H9 (cell line): ENCODE measurements around the gene CDH13. TPM values are rescaled to one million over a fixed set of nuclear protein-coding genes. Genes with fewer than 3 reads are reported as not detected.

Experiments used
- DNase-seq: peaks from one replicate; pipeline ENCODE4 v3.0.0-alpha.2; 2017
- H2AFZ ChIP-seq: one replicate; pipeline ENCODE4 v1.6.1; 2013; ENCODE audit warnings: mild to moderate bottlenecking, low read length, control low read depth, moderate library complexity
- H2AK5ac ChIP-seq: 2 replicates; pipeline ENCODE4 v1.6.1; 2013; ENCODE audit warnings: low read length, control low read depth, mixed read lengths; ENCODE audit not compliant: insufficient read length
- H2BK120ac ChIP-seq: one replicate; pipeline ENCODE4 v1.6.1; 2013; ENCODE audit warnings: low read depth, mild to moderate bottlenecking, low read length, control low read depth, inconsistent platforms; ENCODE audit not compliant: poor library complexity, severe bottlenecking
- H2BK12ac ChIP-seq: 2 replicates; pipeline ENCODE4 v1.6.1; 2013; ENCODE audit warnings: low read length, control low read depth, mixed read lengths, low read depth; ENCODE audit not compliant: insufficient read length
- H2BK15ac ChIP-seq: 2 replicates; pipeline ENCODE4 v1.6.1; 2013; ENCODE audit warnings: low read depth, low read length, control low read depth
- H2BK20ac ChIP-seq: one replicate; pipeline ENCODE4 v1.6.1; 2013; ENCODE audit warnings: low read depth, mild to moderate bottlenecking, low read length, control low read depth, inconsistent platforms; ENCODE audit not compliant: poor library complexity, severe bottlenecking
- H2BK5ac ChIP-seq: 2 replicates; pipeline ENCODE4 v1.6.1; 2013; ENCODE audit warnings: low read length, control low read depth, mixed read lengths; ENCODE audit not compliant: insufficient read length
- H3K14ac ChIP-seq: 2 replicates; pipeline ENCODE4 v1.6.1; 2013; ENCODE audit warnings: low read length, control low read depth; ENCODE audit not compliant: insufficient read depth
- H3K18ac ChIP-seq: 2 replicates; pipeline ENCODE4 v1.6.1; 2013; ENCODE audit warnings: low read depth, mild to moderate bottlenecking, mixed read lengths, low read length, control low read depth; ENCODE audit not compliant: insufficient read length
- H3K23ac ChIP-seq: 2 replicates; pipeline ENCODE4 v1.6.1; 2013; ENCODE audit warnings: low read length, control low read depth, mixed read lengths, low read depth; ENCODE audit not compliant: insufficient read length
- H3K23me2 ChIP-seq: 2 replicates; pipeline ENCODE4 v1.6.1; 2013; ENCODE audit warnings: low read depth, mild to moderate bottlenecking, mixed read lengths, low read length, control low read depth; ENCODE audit not compliant: insufficient read length, poor library complexity, severe bottlenecking
- H3K27ac ChIP-seq: 2 replicates; pipeline ENCODE4 v1.5.1; 2013; ENCODE audit warnings: low read length, control low read depth, mixed read lengths, low read depth; ENCODE audit not compliant: insufficient read length
- H3K27me3 ChIP-seq: 2 replicates; pipeline ENCODE4 v1.6.1; 2013; ENCODE audit warnings: low read length, control low read depth, inconsistent platforms; ENCODE audit not compliant: insufficient read depth
- H3K4ac ChIP-seq: 2 replicates; pipeline ENCODE4 v1.6.1; 2013; ENCODE audit warnings: low read depth, mild to moderate bottlenecking, control low read depth, inconsistent platforms, low read length, moderate library complexity
- H3K4me1 ChIP-seq: 2 replicates; pipeline ENCODE4 v1.6.1; 2013; ENCODE audit warnings: low read length, control low read depth, inconsistent platforms; ENCODE audit not compliant: insufficient read depth
- H3K4me2 ChIP-seq: 2 replicates; pipeline ENCODE4 v1.6.1; 2013; ENCODE audit warnings: low read length, control low read depth, mixed read lengths; ENCODE audit not compliant: insufficient read length, insufficient read depth
- H3K56ac ChIP-seq: 2 replicates; pipeline ENCODE4 v1.6.1; 2013; ENCODE audit warnings: low read depth, mild to moderate bottlenecking, mixed read lengths, low read length, control low read depth; ENCODE audit not compliant: insufficient read length
- H3K79me1 ChIP-seq: 2 replicates; pipeline ENCODE4 v1.6.1; 2013; ENCODE audit warnings: low read depth, mild to moderate bottlenecking, moderate library complexity, low read length, control low read depth, inconsistent platforms; ENCODE audit not compliant: insufficient read depth, poor library complexity, severe bottlenecking
- H3K79me2 ChIP-seq: 2 replicates; pipeline ENCODE4 v1.6.1; 2013; ENCODE audit warnings: low read length, control low read depth, inconsistent platforms; ENCODE audit not compliant: insufficient read depth
- H3K9ac ChIP-seq: 2 replicates; pipeline ENCODE4 v1.6.1; 2013; ENCODE audit warnings: low read length, control low read depth, mixed read lengths; ENCODE audit not compliant: insufficient read length; ENCODE audit errors: extremely low read depth
- H3K9me3 ChIP-seq: one replicate; pipeline ENCODE4 v1.6.1; 2013; ENCODE audit warnings: low read depth, low read length, inconsistent platforms; ENCODE audit not compliant: control insufficient read depth
- H3T11ph ChIP-seq: one replicate; pipeline ENCODE4 v1.6.1; 2013; ENCODE audit warnings: mild to moderate bottlenecking, low read length, control low read depth, inconsistent platforms
- H4K20me1 ChIP-seq: one replicate; pipeline ENCODE4 v1.6.1; 2013; ENCODE audit not compliant: control insufficient read depth, insufficient read length, insufficient read depth
- H4K5ac ChIP-seq: 2 replicates; pipeline ENCODE4 v1.6.1; 2013; ENCODE audit warnings: low read depth, mild to moderate bottlenecking, mixed read lengths, low read length, control low read depth; ENCODE audit not compliant: insufficient read length
- H4K8ac ChIP-seq: replicated peaks from 2 replicates; pipeline ENCODE4 v1.6.1; 2013; ENCODE audit warnings: low read length, control low read depth, mixed read lengths, low read depth; ENCODE audit not compliant: insufficient read length
- H4K91ac ChIP-seq: 2 replicates; pipeline ENCODE4 v1.6.1; 2013; ENCODE audit warnings: low read depth, mild to moderate bottlenecking, moderate library complexity, mixed read lengths, low read length, control low read depth; ENCODE audit not compliant: insufficient read length
- H3K27ac Mint-ChIP-seq, 3 experiments: 2 replicates in 2 of 3; 3 replicates in 1 of 3; pipeline ENCODE4 v1.8.0; 2020 to 2021; ENCODE audit warnings: mixed read lengths in 3 of 3, mild to moderate bottlenecking in 1 of 3, moderate library complexity in 1 of 3
- H3K27me3 Mint-ChIP-seq: 2 replicates; pipeline ENCODE4 v1.8.0; 2021; ENCODE audit warnings: low read depth, mild to moderate bottlenecking, moderate library complexity, mixed read lengths
- H3K36me3 Mint-ChIP-seq, 3 experiments: 2 replicates in 2 of 3; 3 replicates in 1 of 3; pipeline ENCODE4 v1.8.0; 2020 to 2021; ENCODE audit warnings: low read depth in 3 of 3, mixed read lengths in 3 of 3; ENCODE audit not compliant: insufficient read depth in 1 of 3
- H3K4me1 Mint-ChIP-seq, 2 experiments: 2 replicates each; pipeline ENCODE4 v1.8.0; 2020; ENCODE audit warnings: mixed read lengths in 2 of 2
- H3K4me3 Mint-ChIP-seq, 2 experiments: 2 replicates in 1 of 2; 3 replicates in 1 of 2; pipeline ENCODE4 v1.8.0; 2020 to 2021; ENCODE audit warnings: mild to moderate bottlenecking in 2 of 2, mixed read lengths in 2 of 2, moderate library complexity in 1 of 2
- H3K9me3 Mint-ChIP-seq, 2 experiments: 2 replicates in 1 of 2; 3 replicates in 1 of 2; pipeline ENCODE4 v1.8.0; 2020; ENCODE audit warnings: mild to moderate bottlenecking in 2 of 2, mixed read lengths in 2 of 2, moderate library complexity in 1 of 2
- WGBS: extraction: QIAGEN DNeasy Blood & Tissue Kit; methylation state at CpG from one replicate; pipeline ENCODE4 v1.1.7; 2013; ENCODE audit warnings: missing lambda C conversion rate, low lambda C conversion rate, mixed read lengths; ENCODE audit not compliant: insufficient read length; ENCODE audit errors: extremely low coverage; 5-methylcytosine and 5-hydroxymethylcytosine counted together
- total RNA-seq: library from RNA; stranded (reverse); gene quantifications from 2 replicates; pipeline ENCODE4 v1.2.1, GENCODE V29; 2021
- TF ChIP-seq, protein P1 (sequence below): fragments of 200-600 bp; sonication (generic); conservative IDR thresholded peaks from 3 replicates; pipeline ENCODE4 v1.8.0; 2021; ENCODE audit warnings: antibody characterized with exemption, mild to moderate bottlenecking

Gene CDH13
- total RNA-seq, 1 experiment from 2014 or later = 1.5 TPM

- Histone ChIP-seq H3K79me1 (no peaks in the 10 kb centered on the region), H3K18ac (no peak overlapping the region), H3K79me2 (no peaks in the 10 kb centered on the region), H2BK5ac (no peak overlapping the region), H4K5ac (no peak overlapping the region), H3K23me2 (no peaks in the 10 kb centered on the region), H2BK120ac (no peak overlapping the region), H2BK12ac (no peak overlapping the region), H2AK5ac (no peak overlapping the region), H3K4me2 (no peak overlapping the region), H4K91ac (no peak overlapping the region), H2BK20ac (no peak overlapping the region), H4K8ac (no peak overlapping the region), H3K27ac (no peak overlapping the region), H2BK15ac (no peak overlapping the region), H3K9me3 (no peaks in the 10 kb centered on the region), H3K23ac (no peak overlapping the region), H3K56ac (no peak overlapping the region), H3T11ph (no peak overlapping the region), H3K4ac (no peak overlapping the region), H3K14ac (no peak overlapping the region), H3K9ac (no peak overlapping the region), H3K27me3 (no peaks in the 10 kb centered on the region), H3K4me1 (no peaks in the 10 kb centered on the region), H2AFZ (no peak overlapping the region), H4K20me1 (no peaks in the 10 kb centered on the region)
- TF ChIP-seq, protein P1, sequence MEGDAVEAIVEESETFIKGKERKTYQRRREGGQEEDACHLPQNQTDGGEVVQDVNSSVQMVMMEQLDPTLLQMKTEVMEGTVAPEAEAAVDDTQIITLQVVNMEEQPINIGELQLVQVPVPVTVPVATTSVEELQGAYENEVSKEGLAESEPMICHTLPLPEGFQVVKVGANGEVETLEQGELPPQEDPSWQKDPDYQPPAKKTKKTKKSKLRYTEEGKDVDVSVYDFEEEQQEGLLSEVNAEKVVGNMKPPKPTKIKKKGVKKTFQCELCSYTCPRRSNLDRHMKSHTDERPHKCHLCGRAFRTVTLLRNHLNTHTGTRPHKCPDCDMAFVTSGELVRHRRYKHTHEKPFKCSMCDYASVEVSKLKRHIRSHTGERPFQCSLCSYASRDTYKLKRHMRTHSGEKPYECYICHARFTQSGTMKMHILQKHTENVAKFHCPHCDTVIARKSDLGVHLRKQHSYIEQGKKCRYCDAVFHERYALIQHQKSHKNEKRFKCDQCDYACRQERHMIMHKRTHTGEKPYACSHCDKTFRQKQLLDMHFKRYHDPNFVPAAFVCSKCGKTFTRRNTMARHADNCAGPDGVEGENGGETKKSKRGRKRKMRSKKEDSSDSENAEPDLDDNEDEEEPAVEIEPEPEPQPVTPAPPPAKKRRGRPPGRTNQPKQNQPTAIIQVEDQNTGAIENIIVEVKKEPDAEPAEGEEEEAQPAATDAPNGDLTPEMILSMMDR = no peak
- Mint-ChIP-seq H3K27me3 (no peaks in the 10 kb centered on the region; the same call in 1 of the 2 replicates), H3K27ac (no peak overlapping the region), H3K36me3 (no peaks in the 10 kb centered on the region; a peak in 1 of 7 replicates), H3K4me3 (no peak overlapping the region), H3K4me1 (peaks cover 0 to 3% of the 10 kb centered on the region in 2 experiments; a peak in 1 of 4 replicates), H3K9me3 (no peaks in the 10 kb centered on the region; a peak in 1 of 5 replicates)
- WGBS = no CpG with 5 or more reads among the region's 2 CpGs
- no peak for DNase-seq
These were observed 592.5 kb downstream of the CDH13 start for GRCh38 chr16:83219285-83219684.
